ENCODE results near the gene MON1A.
"Not testable (repeated sequence)": the region's sequence is repeated elsewhere in the genome, so short reads cannot be mapped to it uniquely, and the experiment has no call there.

- not testable (repeated sequence) for TF ChIP-seq CTCF (conservative IDR thresholded peaks at IDR 0.05; ENCODE audit: low read depth in 2 of 2); EZH2 (IDR thresholded peaks at IDR 0.05; ENCODE audit: low read depth, unreplicated experiment); POLR2AphosphoS5 (IDR thresholded peaks at IDR 0.05; ENCODE audit: low read depth); EZH2phosphoT487 (IDR thresholded peaks at IDR 0.05; ENCODE audit: unreplicated experiment); JUNB (IDR thresholded peaks at IDR 0.05; ENCODE audit: unreplicated experiment); CREB1 (CRISPR knock-in tag; IDR thresholded peaks at IDR 0.05; ENCODE audit: low read depth); STAT1 (IDR thresholded peaks at IDR 0.05; ENCODE audit: unreplicated experiment); REST (IDR thresholded peaks at IDR 0.05; ENCODE audit: unreplicated experiment)
Observed at GRCh38 chr3:49932281-49932680, 2.7 kb upstream of the MON1A start.

Measured in GM23338 (cell line).